ENCODE measurements around the gene STRADB.

DNA sequence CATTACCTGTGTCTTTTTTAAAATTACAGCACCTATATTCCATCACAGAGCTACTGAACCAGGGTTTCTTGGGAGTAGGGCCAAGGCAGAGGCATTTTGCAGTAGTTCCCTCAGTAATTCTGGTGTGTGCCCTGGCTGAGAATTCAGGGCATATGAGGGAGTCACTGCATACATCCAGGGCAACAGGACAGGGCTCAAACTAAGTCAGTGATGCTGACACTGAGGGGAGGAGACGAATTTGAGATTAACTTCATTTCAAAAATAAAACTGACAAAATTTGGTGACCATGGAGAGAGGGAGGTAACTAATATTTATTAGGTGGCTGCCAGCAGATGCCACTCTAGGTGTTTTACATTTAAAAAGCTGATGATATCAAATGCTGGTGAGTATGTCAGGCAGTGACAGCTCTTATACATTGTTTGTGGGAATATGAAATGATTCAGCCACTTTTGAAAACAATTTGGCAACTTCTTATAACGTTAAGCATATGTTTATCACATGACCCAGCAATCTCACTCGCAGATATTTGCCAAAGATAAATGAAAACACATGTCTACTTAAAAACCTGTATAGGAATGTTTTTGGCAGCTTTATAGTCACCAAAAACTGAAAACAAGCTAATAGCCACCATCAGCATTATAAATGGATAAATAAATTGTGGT lies 20.3 kb downstream of the STRADB start:
- TF ChIP-seq, protein P1, sequence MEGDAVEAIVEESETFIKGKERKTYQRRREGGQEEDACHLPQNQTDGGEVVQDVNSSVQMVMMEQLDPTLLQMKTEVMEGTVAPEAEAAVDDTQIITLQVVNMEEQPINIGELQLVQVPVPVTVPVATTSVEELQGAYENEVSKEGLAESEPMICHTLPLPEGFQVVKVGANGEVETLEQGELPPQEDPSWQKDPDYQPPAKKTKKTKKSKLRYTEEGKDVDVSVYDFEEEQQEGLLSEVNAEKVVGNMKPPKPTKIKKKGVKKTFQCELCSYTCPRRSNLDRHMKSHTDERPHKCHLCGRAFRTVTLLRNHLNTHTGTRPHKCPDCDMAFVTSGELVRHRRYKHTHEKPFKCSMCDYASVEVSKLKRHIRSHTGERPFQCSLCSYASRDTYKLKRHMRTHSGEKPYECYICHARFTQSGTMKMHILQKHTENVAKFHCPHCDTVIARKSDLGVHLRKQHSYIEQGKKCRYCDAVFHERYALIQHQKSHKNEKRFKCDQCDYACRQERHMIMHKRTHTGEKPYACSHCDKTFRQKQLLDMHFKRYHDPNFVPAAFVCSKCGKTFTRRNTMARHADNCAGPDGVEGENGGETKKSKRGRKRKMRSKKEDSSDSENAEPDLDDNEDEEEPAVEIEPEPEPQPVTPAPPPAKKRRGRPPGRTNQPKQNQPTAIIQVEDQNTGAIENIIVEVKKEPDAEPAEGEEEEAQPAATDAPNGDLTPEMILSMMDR (conservative IDR thresholded peaks at IDR 0.05; ENCODE audit: low read depth, low read length), result no peak
- no peak for TF ChIP-seq RCOR1 (IDR thresholded peaks at IDR 0.05; ENCODE audit: insufficient replicate concordance, low read length)
- no peak for TF ChIP-seq RFX5 (IDR thresholded peaks at IDR 0.05; ENCODE audit: low read depth, low read length)
- TF ChIP-seq MAFK (IDR thresholded peaks at IDR 0.05; ENCODE audit: low read depth, low read length), result no peak
- TF ChIP-seq POLR2A (IDR thresholded peaks at IDR 0.05; ENCODE audit: low read depth, low read length), result no peak
- no peak for TF ChIP-seq NFE2L2 (IDR thresholded peaks at IDR 0.05; ENCODE audit: low read depth, low read length)
- no peak for TF ChIP-seq SMC3 (IDR thresholded peaks at IDR 0.05; ENCODE audit: low read depth, low read length)
- peak; percentile 39; the same call in 1 of the 2 replicates for TF ChIP-seq CEBPB (IDR thresholded peaks at IDR 0.05; ENCODE audit: low read depth, low read length)
- no peak for TF ChIP-seq FOS (IDR thresholded peaks at IDR 0.05; ENCODE audit: low read depth, low read length)
- TF ChIP-seq RAD21 (IDR thresholded peaks at IDR 0.05; ENCODE audit: low read length), result no peak
- TF ChIP-seq, protein P2, sequence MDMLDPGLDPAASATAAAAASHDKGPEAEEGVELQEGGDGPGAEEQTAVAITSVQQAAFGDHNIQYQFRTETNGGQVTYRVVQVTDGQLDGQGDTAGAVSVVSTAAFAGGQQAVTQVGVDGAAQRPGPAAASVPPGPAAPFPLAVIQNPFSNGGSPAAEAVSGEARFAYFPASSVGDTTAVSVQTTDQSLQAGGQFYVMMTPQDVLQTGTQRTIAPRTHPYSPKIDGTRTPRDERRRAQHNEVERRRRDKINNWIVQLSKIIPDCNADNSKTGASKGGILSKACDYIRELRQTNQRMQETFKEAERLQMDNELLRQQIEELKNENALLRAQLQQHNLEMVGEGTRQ (IDR thresholded peaks at IDR 0.05; ENCODE audit: low read depth, low read length), result peak; percentile 41; the same call in 1 of the 2 replicates
- TF ChIP-seq MXI1 (IDR thresholded peaks at IDR 0.05; ENCODE audit: borderline replicate concordance, low read depth, low read length), result no peak
